ENCODE results near the gene GDE1. TPM values are rescaled to one million over a fixed set of nuclear protein-coding genes. Genes with fewer than 3 reads are reported as not detected.
A peak's percentile ranks its signal among the peaks of the same experiment; 100 is the strongest.

Gene GDE1
- 47.7 and 48.6 TPM in 2 replicates for total RNA-seq (2021)
- long read RNA-seq, transcript GDE1-201 (6 exons, 2,958 nt), result major isoform, 368 of 448 reads
- long read RNA-seq, transcript GDE1-203 (6 exons, 2,238 nt), result minor isoform, 63 of 448 reads
- long read RNA-seq, partial matches to known transcripts, result 5 of 448 reads
- long read RNA-seq, other reads (novel, unspliced or antisense), result 12 of 448 reads

GRCh38 chr16:19521471-19522396, at the start of gene GDE1:
GDE1 (minus strand) TSS chr16:19522098; CDS start chr16:19521964, 134 bp downstream.
- Histone ChIP-seq H3K56ac (ENCODE audit: insufficient read length, low read depth, low read length) (no peak within 1 kb of the TSS), H3K9me3 (ENCODE audit: control insufficient read depth, low read depth, low read length) (no peaks in the 10 kb centered on the region), H3K4me2 (ENCODE audit: insufficient read depth, insufficient read length, low read length) (peak within 1 kb of the TSS; percentile 97), H3K9ac (ENCODE audit: extremely low read depth, insufficient read length, low read length) (peak within 1 kb of the TSS; percentile 85), H2BK12ac (ENCODE audit: insufficient read length, low read depth, low read length) (no peak within 1 kb of the TSS), H3K23me2 (ENCODE audit: insufficient read length, low read depth, low read length, poor library complexity, severe bottlenecking) (peaks cover 18% of the 10 kb centered on the region), H3K14ac (ENCODE audit: insufficient read depth, low read length) (peak within 1 kb of the TSS; percentile 90; the same call in 1 of the 2 replicates), H3K23ac (ENCODE audit: insufficient read length, low read depth, low read length) (no peak within 1 kb of the TSS), H3K18ac (ENCODE audit: insufficient read length, low read depth, low read length) (peak within 1 kb of the TSS; percentile 20), H3K79me1 (ENCODE audit: insufficient read depth, low read depth, low read length, poor library complexity, severe bottlenecking) (no peaks in the 10 kb centered on the region), H3K4ac (ENCODE audit: low read depth, low read length) (no peak within 1 kb of the TSS), H3K4me1 (ENCODE audit: insufficient read depth, low read length) (0 out of 2 replicates have a peak, but pooled peaks cover 3% of the 10 kb centered on the region), H4K8ac (replicated peaks; ENCODE audit: insufficient read length, low read depth, low read length) (no peak within 1 kb of the TSS), H4K20me1 (ENCODE audit: control insufficient read depth, insufficient read depth, insufficient read length) (no peaks in the 10 kb centered on the region), H3K27ac (ENCODE audit: insufficient read length, low read depth, low read length) (no peak within 1 kb of the TSS), H2AFZ (ENCODE audit: low read length) (no peak within 1 kb of the TSS), H2BK120ac (ENCODE audit: low read depth, low read length, poor library complexity, severe bottlenecking) (no peak within 1 kb of the TSS), H2BK5ac (ENCODE audit: insufficient read length, low read length) (no peak within 1 kb of the TSS), H3T11ph (ENCODE audit: low read length) (no peak within 1 kb of the TSS), H2AK5ac (ENCODE audit: insufficient read length, low read length) (no peak within 1 kb of the TSS), H4K91ac (ENCODE audit: insufficient read length, low read depth, low read length) (no peak within 1 kb of the TSS), H3K27me3 (ENCODE audit: insufficient read depth, low read length) (no peaks in the 10 kb centered on the region), H3K79me2 (ENCODE audit: insufficient read depth, low read length) (peaks cover 7% of the 10 kb centered on the region; the same call in 1 of the 2 replicates), H2BK20ac (ENCODE audit: low read depth, low read length, poor library complexity, severe bottlenecking) (no peak within 1 kb of the TSS), H4K5ac (ENCODE audit: insufficient read length, low read depth, low read length) (no peak within 1 kb of the TSS), H2BK15ac (ENCODE audit: low read depth, low read length) (no peak within 1 kb of the TSS)
- Mint-ChIP-seq H3K4me1 (peaks cover 42 to 46% of the 10 kb centered on the region in 2 experiments), H3K27me3 (ENCODE audit: low read depth) (no peaks in the 10 kb centered on the region), H3K27ac (peak within 1 kb of the TSS; percentile 81 to 97 (median 92)), H3K36me3 (ENCODE audit: insufficient read depth in 1 of 3, low read depth in 3 of 3) (peaks cover 5 to 23% (median 11%) of the 10 kb centered on the region in 3 experiments; a peak in 5 of 7 replicates), H3K9me3 (no peaks in the 10 kb centered on the region), H3K4me3 (peak within 1 kb of the TSS; percentile 87 to 92)
- peak; percentile 97 for DNase-seq
- WGBS (ENCODE audit: extremely low coverage, insufficient read length, low lambda C conversion rate), result no CpG with 5 or more reads among the region's 62 CpGs
- peak; percentile 34 for TF ChIP-seq CTCF (conservative IDR thresholded peaks at IDR 0.05)
